Measurements from ENCODE around the gene GDPD5.

The GDPD5 gene

DNA sequence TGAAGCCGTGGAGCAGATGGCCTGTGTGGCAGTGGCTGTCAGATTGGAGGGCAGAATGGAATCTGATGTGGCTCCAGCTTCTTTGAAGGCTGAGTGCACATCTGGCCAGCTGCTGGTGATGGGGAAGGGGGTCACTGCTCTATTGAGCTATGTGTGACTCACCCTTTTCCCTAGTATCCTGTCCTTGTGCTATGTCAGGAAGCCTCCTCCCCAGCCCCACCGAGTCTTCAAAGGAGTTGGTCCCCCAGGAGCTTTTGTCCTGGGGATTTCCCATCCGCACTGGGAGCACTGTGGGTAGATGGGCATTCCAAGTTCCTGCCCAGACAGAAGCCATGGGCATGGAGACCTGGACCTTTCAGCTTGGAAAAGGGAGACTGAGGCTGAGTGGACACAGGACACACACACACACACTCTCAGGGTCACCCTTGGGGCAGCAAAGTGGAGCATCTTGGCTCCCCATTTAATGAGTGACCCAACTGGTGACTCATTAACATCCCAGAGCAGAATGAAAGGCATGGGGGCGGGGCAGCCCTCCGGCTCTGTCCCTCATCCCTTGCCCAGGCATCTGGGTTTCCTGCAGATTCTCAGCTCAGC is 39.6 kb upstream of the GDPD5 start:
- no peak overlapping the region for H3K9ac ChIP-seq (ENCODE audit: low read length)
- no peak overlapping the region for H3K4me3 ChIP-seq (ENCODE audit: low read depth, low read length, poor library complexity, severe bottlenecking)

GRCh38 chr11:75563978-75564552 is 38.3 kb upstream of the GDPD5 start:
- Histone ChIP-seq H3K9me3 (ENCODE audit: low read length) (no peaks in the 10 kb centered on the region), H3K9me2 (ENCODE audit: low read depth, low read length) (no peaks in the 10 kb centered on the region), H3K27me3 (ENCODE audit: insufficient read depth, low read length) (no peaks in the 10 kb centered on the region; the same call in none of the 2 replicates), H4K20me1 (ENCODE audit: insufficient read depth, low read length) (no peaks in the 10 kb centered on the region), H3F3A (ENCODE audit: insufficient read depth, low read length) (no peaks in the 10 kb centered on the region), H3K36me3 (ENCODE audit: insufficient read depth, low read length) (no peaks in the 10 kb centered on the region), H3K4me1 (ENCODE audit: insufficient read depth, low read length, severe bottlenecking) (peaks cover 6% of the 10 kb centered on the region), H2AFZ (ENCODE audit: low read length) (no peak overlapping the region), H3K27ac (ENCODE audit: low read depth, low read length, poor library complexity, severe bottlenecking) (no peak overlapping the region), H3K4me2 (ENCODE audit: low read length) (no peak overlapping the region), H3K79me2 (ENCODE audit: insufficient read depth, low read length) (no peaks in the 10 kb centered on the region), H3K4me3 (ENCODE audit: low read depth, low read length, poor library complexity, severe bottlenecking) (no peak overlapping the region), H3K9ac (ENCODE audit: low read length) (no peak overlapping the region)
- TF ChIP-seq EZH2 (IDR thresholded peaks at IDR 0.05; ENCODE audit: borderline replicate concordance, low read length), result no peak
- no peak for TF ChIP-seq CTCF (IDR thresholded peaks at IDR 0.05; ENCODE audit: low read length)

More for the DNA sequence above, 39.6 kb upstream of the GDPD5 start:
- no peaks in the 10 kb centered on the region for H3K79me2 ChIP-seq (ENCODE audit: insufficient read depth, low read length)
- H3K4me2 ChIP-seq (ENCODE audit: low read length), result no peak overlapping the region
- no peaks in the 10 kb centered on the region for H4K20me1 ChIP-seq (ENCODE audit: insufficient read depth, low read length)
- H3F3A ChIP-seq (ENCODE audit: insufficient read depth, low read length), result no peaks in the 10 kb centered on the region
- no peaks in the 10 kb centered on the region for H3K36me3 ChIP-seq (ENCODE audit: insufficient read depth, low read length)
- no peaks in the 10 kb centered on the region for H3K9me2 ChIP-seq (ENCODE audit: low read depth, low read length)
- TF ChIP-seq CTCF (IDR thresholded peaks at IDR 0.05; ENCODE audit: low read length) (no peak), EZH2 (IDR thresholded peaks at IDR 0.05; ENCODE audit: borderline replicate concordance, low read length) (no peak)
- H3K4me1 ChIP-seq (ENCODE audit: insufficient read depth, low read length, severe bottlenecking), result peaks cover 6% of the 10 kb centered on the region
- no peak overlapping the region for H3K27ac ChIP-seq (ENCODE audit: low read depth, low read length, poor library complexity, severe bottlenecking)
- no peak overlapping the region for H2AFZ ChIP-seq (ENCODE audit: low read length)
- H3K27me3 ChIP-seq (ENCODE audit: insufficient read depth, low read length), result no peaks in the 10 kb centered on the region; the same call in none of the 2 replicates
- no peaks in the 10 kb centered on the region for H3K9me3 ChIP-seq (ENCODE audit: low read length)

GRCh38 chr11:75563501-75563977 is 37.8 kb upstream of the GDPD5 start:
- Histone ChIP-seq H3K27me3 (ENCODE audit: insufficient read depth, low read length) (no peaks in the 10 kb centered on the region; the same call in none of the 2 replicates), H3K4me2 (ENCODE audit: low read length) (no peak overlapping the region), H3F3A (ENCODE audit: insufficient read depth, low read length) (no peaks in the 10 kb centered on the region), H3K79me2 (ENCODE audit: insufficient read depth, low read length) (no peaks in the 10 kb centered on the region), H3K9me3 (ENCODE audit: low read length) (no peaks in the 10 kb centered on the region), H3K27ac (ENCODE audit: low read depth, low read length, poor library complexity, severe bottlenecking) (no peak overlapping the region), H4K20me1 (ENCODE audit: insufficient read depth, low read length) (no peaks in the 10 kb centered on the region), H3K4me3 (ENCODE audit: low read depth, low read length, poor library complexity, severe bottlenecking) (no peak overlapping the region), H2AFZ (ENCODE audit: low read length) (no peak overlapping the region), H3K9ac (ENCODE audit: low read length) (no peak overlapping the region), H3K36me3 (ENCODE audit: insufficient read depth, low read length) (no peaks in the 10 kb centered on the region), H3K9me2 (ENCODE audit: low read depth, low read length) (no peaks in the 10 kb centered on the region), H3K4me1 (ENCODE audit: insufficient read depth, low read length, severe bottlenecking) (peaks cover 6% of the 10 kb centered on the region)
- TF ChIP-seq CTCF (IDR thresholded peaks at IDR 0.05; ENCODE audit: low read length) (no peak), EZH2 (IDR thresholded peaks at IDR 0.05; ENCODE audit: borderline replicate concordance, low read length) (no peak)
